Dendritic cell treated with granulocyte-macrophage colony-stimulating factor and Interleukin-4, amounts not matched to agents 40 ng/mL and 50 ng/mL, for 4 days (primary cell): ENCODE data around the gene CCDC14.

ENCODE experiments used
- H3K27ac Mint-ChIP-seq: one replicate; pipeline ENCODE4 v1.8.0; 2022; ENCODE audit warnings: mild to moderate bottlenecking, mixed read lengths
- H3K27me3 Mint-ChIP-seq: one replicate; pipeline ENCODE4 v1.8.0; 2022; ENCODE audit warnings: mild to moderate bottlenecking, mixed read lengths
- H3K36me3 Mint-ChIP-seq: one replicate; pipeline ENCODE4 v1.8.0; 2022; ENCODE audit warnings: low read depth, mixed read lengths
- H3K4me1 Mint-ChIP-seq: one replicate; pipeline ENCODE4 v1.8.0; 2022; ENCODE audit warnings: low read depth, mixed read lengths
- H3K4me3 Mint-ChIP-seq: one replicate; pipeline ENCODE4 v1.8.0; 2022; ENCODE audit warnings: mild to moderate bottlenecking, moderate library complexity, mixed read lengths
- H3K9me3 Mint-ChIP-seq: one replicate; pipeline ENCODE4 v1.8.0; 2022; ENCODE audit warnings: mixed read lengths
- intact Hi-C: fragments of 100-400 bp; cut with micrococcal nuclease; formaldehyde crosslinking; loops from one replicate; pipeline ENCODE4 v1.15.0; 2022

CCDC14 gene

GRCh38 chr3:123877466-123877865 lies 83.6 kb downstream of the CCDC14 start:
- H3K27me3 Mint-ChIP-seq = peaks cover 9% of the 10 kb centered on the region

GRCh38 chr3:123876858-123877257 lies 84.2 kb downstream of the CCDC14 start:
- Mint-ChIP-seq H3K36me3 (no peaks in the 10 kb centered on the region), H3K27ac (no peak overlapping the region), H3K27me3 (peaks cover 5% of the 10 kb centered on the region), H3K4me1 (no peaks in the 10 kb centered on the region), H3K4me3 (no peak overlapping the region), H3K9me3 (no peaks in the 10 kb centered on the region)
- intact Hi-C loops = no loop called here

More at GRCh38 chr3:123877466-123877865, 83.6 kb downstream of the CCDC14 start:
- H3K36me3 Mint-ChIP-seq = no peaks in the 10 kb centered on the region
- intact Hi-C loops = no loop called here
- H3K4me1 Mint-ChIP-seq = peaks cover under 1% of the 10 kb centered on the region
- no peak overlapping the region for H3K27ac Mint-ChIP-seq
- H3K9me3 Mint-ChIP-seq = no peaks in the 10 kb centered on the region
- no peak overlapping the region for H3K4me3 Mint-ChIP-seq

GRCh38 chr3:123872621-123873020 lies 88.4 kb downstream of the CCDC14 start:
- no peak overlapping the region for H3K4me3 Mint-ChIP-seq
- no peaks in the 10 kb centered on the region for H3K9me3 Mint-ChIP-seq
- intact Hi-C loops = no loop called here
- no peaks in the 10 kb centered on the region for H3K4me1 Mint-ChIP-seq
- no peaks in the 10 kb centered on the region for H3K36me3 Mint-ChIP-seq
- H3K27me3 Mint-ChIP-seq = no peaks in the 10 kb centered on the region
- no peak overlapping the region for H3K27ac Mint-ChIP-seq

GRCh38 chr3:123871946-123872345 lies 89.1 kb downstream of the CCDC14 start:
- Mint-ChIP-seq H3K4me3 (no peak overlapping the region), H3K4me1 (no peaks in the 10 kb centered on the region), H3K9me3 (no peaks in the 10 kb centered on the region), H3K36me3 (no peaks in the 10 kb centered on the region), H3K27ac (no peak overlapping the region), H3K27me3 (no peaks in the 10 kb centered on the region)
- intact Hi-C loops = no loop called here

- H3K4me1 Mint-ChIP-seq = no peaks in the 10 kb centered on the region
- no peaks in the 10 kb centered on the region for H3K36me3 Mint-ChIP-seq
- intact Hi-C loops = no loop called here
- no peak overlapping the region for H3K4me3 Mint-ChIP-seq
- no peaks in the 10 kb centered on the region for H3K27me3 Mint-ChIP-seq
- H3K27ac Mint-ChIP-seq = no peak overlapping the region
- peaks cover 5% of the 10 kb centered on the region for H3K9me3 Mint-ChIP-seq
Observed at GRCh38 chr3:123870033-123870432, 91.0 kb downstream of the CCDC14 start.

GRCh38 chr3:123869165-123869564 lies 91.9 kb downstream of the CCDC14 start:
- Mint-ChIP-seq H3K27ac (no peak overlapping the region), H3K36me3 (no peaks in the 10 kb centered on the region), H3K4me1 (no peaks in the 10 kb centered on the region), H3K27me3 (no peaks in the 10 kb centered on the region), H3K4me3 (no peak overlapping the region), H3K9me3 (peaks cover 5% of the 10 kb centered on the region)
- intact Hi-C loops = no loop called here

- intact Hi-C loops = no loop called here
- no peak overlapping the region for H3K4me3 Mint-ChIP-seq
- H3K4me1 Mint-ChIP-seq = no peaks in the 10 kb centered on the region
- no peaks in the 10 kb centered on the region for H3K27me3 Mint-ChIP-seq
- H3K36me3 Mint-ChIP-seq = no peaks in the 10 kb centered on the region
- H3K27ac Mint-ChIP-seq = no peak overlapping the region
- peaks cover 5% of the 10 kb centered on the region for H3K9me3 Mint-ChIP-seq
Observed at GRCh38 chr3:123864706-123865105, 96.3 kb downstream of the CCDC14 start.
